K562 (cell line): ENCODE data around the gene THADA. TPM values are rescaled to one million over a fixed set of nuclear protein-coding genes. Genes with fewer than 3 reads are reported as not detected.

Experiments
- CEBPB ChIP-seq: fragments of 450-650 bp; IDR thresholded peaks from 2 replicates; pipeline ENCODE4 v1.6.1; 2016; ENCODE audit warnings: missing genetic modification characterization, missing compliant biosample characterization
- DMBX1 ChIP-seq: fragments of 250-450 bp; sonication (Bioruptor Pico); IDR thresholded peaks from 2 replicates; pipeline ENCODE4 v1.8.0; 2022; ENCODE audit warnings: inconsistent platforms, mild to moderate bottlenecking, moderate library complexity, borderline replicate concordance
- FOXO4 ChIP-seq: fragments of 450-650 bp; formaldehyde crosslinking; IDR thresholded peaks from 2 replicates; pipeline ENCODE4 v1.4.0; 2020; ENCODE audit warnings: mild to moderate bottlenecking, moderate library complexity
- GABPB2 ChIP-seq: fragments of 250-450 bp; sonication (Bioruptor Pico); conservative IDR thresholded peaks from 2 replicates; pipeline ENCODE4 v1.5.1; 2021; ENCODE audit warnings: mild to moderate bottlenecking
- GTF2B ChIP-seq: IDR thresholded peaks from 2 replicates; pipeline ENCODE4 v1.6.1; 2011; ENCODE audit not compliant: insufficient read length; ENCODE audit errors: extremely low read depth
- HDAC1 ChIP-seq, 2 experiments: fragments of 450-650 bp; IDR thresholded peaks; 2 replicates each; pipeline ENCODE4 v1.6.1; 2016 to 2017; ENCODE audit warnings: inconsistent platforms in 1 of 2, mild to moderate bottlenecking in 1 of 2, moderate library complexity in 1 of 2
- HDGF ChIP-seq: fragments of 450-650 bp; IDR thresholded peaks from 2 replicates; pipeline ENCODE4 v1.6.1; 2016
- NR3C1 ChIP-seq: sonication (generic); formaldehyde crosslinking; IDR thresholded peaks from 2 replicates; pipeline ENCODE4 v1.8.1; 2022; ENCODE audit warnings: missing genetic modification reagents
- RBFOX2 ChIP-seq: fragments of 200-400 bp; formaldehyde crosslinking; IDR thresholded peaks from 2 replicates; pipeline ENCODE4 v1.6.1; 2017; ENCODE audit warnings: low read depth, mild to moderate bottlenecking, low read length, moderate library complexity
- RFX5 ChIP-seq: IDR thresholded peaks from 2 replicates; pipeline ENCODE4 v1.6.1; 2011; ENCODE audit warnings: low read depth, mild to moderate bottlenecking, improper control_type of control experiment, low read length
- SPI1 ChIP-seq: IDR thresholded peaks from 2 replicates; pipeline ENCODE4 v1.6.1; 2011; ENCODE audit warnings: low read depth, low read length, control low read depth, borderline replicate concordance
- ZNF436 ChIP-seq: fragments of 250-450, 450-650 bp; sonication (Bioruptor Pico); formaldehyde crosslinking; IDR thresholded peaks from 2 replicates; pipeline ENCODE4 v1.7.0; 2020; ENCODE audit warnings: mild to moderate bottlenecking
- polyA plus RNA-seq, 8 experiments: library from polyadenylated mRNA; depleted of rRNA in 4 of 8; stranded (reverse) in 5 of 8; unstranded in 3 of 8; fragments of >200 nt; fragmentation: Nextera tagmentation in 2 of 8; fragmentation: Illumina TruSeq in 1 of 8; extraction: Ambion mirVana in 2 of 8; extraction: Trizol in 1 of 8; gene quantifications; 2 replicates each; pipeline versions ENCODE4 v1.2.1 to v1.2.3, GENCODE V29; 2011 to 2014; ENCODE audit warnings: inconsistent platforms in 1 of 8, missing spikeins in 1 of 8
- total RNA-seq, 7 experiments: library from RNA; depleted of rRNA in 6 of 7; stranded (reverse); fragments of >200 nt in 6 of 7; fragmentation: Illumina TruSeq in 2 of 7; extraction: Trizol in 2 of 7; gene quantifications; 2 replicates each; pipeline versions ENCODE4 v1.2.1 to v1.2.3, GENCODE V29; 2011 to 2021; ENCODE audit warnings: low replicate concordance in 1 of 7
- TF ChIP-seq, protein P1 (sequence below): IDR thresholded peaks from 2 replicates; pipeline ENCODE4 v1.6.1; 2014; ENCODE audit warnings: antibody characterized with exemption
- TF ChIP-seq, protein P2 (sequence below), 2 experiments: IDR thresholded peaks; 2 replicates each; pipeline ENCODE4 v1.6.1; 2011; ENCODE audit warnings: borderline replicate concordance in 1 of 2, control low read depth in 1 of 2, low read depth in 1 of 2, low read length in 1 of 2, mild to moderate bottlenecking in 1 of 2, mixed read lengths in 1 of 2, moderate library complexity in 1 of 2; ENCODE audit not compliant: insufficient read depth in 1 of 2, insufficient read length in 1 of 2, poor library complexity in 1 of 2, severe bottlenecking in 1 of 2; ENCODE audit errors: extremely low read depth in 1 of 2
- TF ChIP-seq, protein P3 (sequence below): sonication (generic); formaldehyde crosslinking; IDR thresholded peaks from 2 replicates; pipeline ENCODE4 v1.9.0; 2022; ENCODE audit warnings: mild to moderate bottlenecking, missing genetic modification reagents
- TF ChIP-seq, protein P4 (sequence below): sonication (generic); formaldehyde crosslinking; IDR thresholded peaks from 2 replicates; pipeline ENCODE4 v1.4.0; 2020; ENCODE audit warnings: mild to moderate bottlenecking, missing genetic modification reagents
- TF ChIP-seq, protein P5 (sequence below), 2 experiments: fragments of 450-650 bp in 1 of 2; sonication (generic) in 1 of 2; formaldehyde crosslinking in 1 of 2; IDR thresholded peaks in 1 of 2; conservative IDR thresholded peaks in 1 of 2; 2 replicates each; pipeline versions ENCODE4 v1.6.1 to v1.8.1; 2016 to 2023; ENCODE audit warnings: mild to moderate bottlenecking in 2 of 2, moderate library complexity in 2 of 2, inconsistent platforms in 1 of 2, missing genetic modification reagents in 1 of 2

The THADA gene
- total and polyA plus RNA-seq, 9 of the 15 experiments (the other 6 are each of a cell fraction or from before 2014, with no cell fraction given) = 17.8 to 34.7 (median 31.9) TPM

DNA sequence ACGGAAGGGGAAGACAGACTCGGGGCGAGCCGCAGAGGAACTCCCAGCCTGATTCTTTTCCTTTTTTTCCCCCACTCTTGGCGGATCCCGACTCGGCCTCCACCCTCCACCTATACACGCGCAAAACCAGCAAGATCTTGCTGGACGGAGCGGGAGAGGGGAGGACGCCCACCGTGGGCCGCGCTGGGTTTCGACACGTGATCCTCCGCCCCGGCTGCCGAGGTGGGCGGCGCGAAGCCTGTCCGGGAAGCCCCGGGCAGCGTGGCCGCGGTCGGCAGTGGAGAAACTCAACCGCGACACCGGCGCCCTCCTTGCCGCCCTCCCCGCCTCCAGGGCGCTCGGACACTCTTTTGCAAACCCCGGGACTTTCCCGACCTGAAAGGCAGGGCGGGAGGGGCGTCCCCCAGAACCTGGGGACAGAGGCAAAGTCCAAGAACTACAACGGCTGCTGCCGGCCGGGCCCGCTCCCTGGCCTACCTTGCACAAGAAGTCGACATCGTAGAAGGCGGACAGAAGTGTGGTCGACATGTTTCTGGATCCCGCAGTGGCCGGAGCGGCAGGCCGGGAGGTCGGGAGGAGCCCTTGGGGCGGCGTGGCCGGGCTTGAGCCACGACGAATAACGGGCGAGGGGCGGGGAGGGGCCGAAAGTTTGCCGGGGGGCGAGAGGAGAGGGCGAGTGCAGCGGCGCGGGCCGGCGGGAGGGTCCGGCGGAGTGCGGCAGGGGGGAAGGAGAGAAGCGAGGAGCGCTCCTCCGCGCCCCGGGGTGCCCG lies 369.9 kb downstream of the THADA start (continued):
- no peak for TF ChIP-seq GTF2B
- TF ChIP-seq HDGF = no peak
- no peak for TF ChIP-seq RFX5
- no peak for TF ChIP-seq GABPB2 (CRISPR knock-in tag)
- TF ChIP-seq, protein P1, sequence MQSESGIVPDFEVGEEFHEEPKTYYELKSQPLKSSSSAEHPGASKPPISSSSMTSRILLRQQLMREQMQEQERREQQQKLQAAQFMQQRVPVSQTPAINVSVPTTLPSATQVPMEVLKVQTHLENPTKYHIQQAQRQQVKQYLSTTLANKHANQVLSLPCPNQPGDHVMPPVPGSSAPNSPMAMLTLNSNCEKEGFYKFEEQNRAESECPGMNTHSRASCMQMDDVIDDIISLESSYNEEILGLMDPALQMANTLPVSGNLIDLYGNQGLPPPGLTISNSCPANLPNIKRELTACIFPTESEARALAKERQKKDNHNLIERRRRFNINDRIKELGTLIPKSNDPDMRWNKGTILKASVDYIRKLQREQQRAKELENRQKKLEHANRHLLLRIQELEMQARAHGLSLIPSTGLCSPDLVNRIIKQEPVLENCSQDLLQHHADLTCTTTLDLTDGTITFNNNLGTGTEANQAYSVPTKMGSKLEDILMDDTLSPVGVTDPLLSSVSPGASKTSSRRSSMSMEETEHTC = 0 out of 2 replicates have a peak, but pooled peaks have one; percentile 12
- TF ChIP-seq RBFOX2 = peak; percentile 67
- TF ChIP-seq DMBX1 (CRISPR knock-in tag) = no peak
- TF ChIP-seq, protein P2, sequence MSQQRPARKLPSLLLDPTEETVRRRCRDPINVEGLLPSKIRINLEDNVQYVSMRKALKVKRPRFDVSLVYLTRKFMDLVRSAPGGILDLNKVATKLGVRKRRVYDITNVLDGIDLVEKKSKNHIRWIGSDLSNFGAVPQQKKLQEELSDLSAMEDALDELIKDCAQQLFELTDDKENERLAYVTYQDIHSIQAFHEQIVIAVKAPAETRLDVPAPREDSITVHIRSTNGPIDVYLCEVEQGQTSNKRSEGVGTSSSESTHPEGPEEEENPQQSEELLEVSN (IDR thresholded peaks at IDR 0.05; ENCODE audit: borderline replicate concordance in 1 of 2, extremely low read depth in 1 of 2, insufficient read depth in 1 of 2, insufficient read length in 1 of 2, low read depth in 1 of 2, low read length in 1 of 2, poor library complexity in 1 of 2, severe bottlenecking in 1 of 2) = peak; percentile 61 to 89
- peak; percentile 47; the same call in 1 of the 2 replicates for TF ChIP-seq CEBPB (tag)
- TF ChIP-seq SPI1 = peak; percentile 77; the same call in 1 of the 2 replicates
- 0 out of 2 replicates have a peak, but pooled peaks have one; percentile 12 for TF ChIP-seq NR3C1 (CRISPR knock-in tag)
- peak in 1 of 2 experiments; percentile 73; a peak in 2 of 4 replicates for TF ChIP-seq HDAC1 (IDR thresholded peaks at IDR 0.05)
- TF ChIP-seq, protein P3, sequence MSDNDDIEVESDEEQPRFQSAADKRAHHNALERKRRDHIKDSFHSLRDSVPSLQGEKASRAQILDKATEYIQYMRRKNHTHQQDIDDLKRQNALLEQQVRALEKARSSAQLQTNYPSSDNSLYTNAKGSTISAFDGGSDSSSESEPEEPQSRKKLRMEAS (CRISPR knock-in tag) = peak; percentile 30
- TF ChIP-seq ZNF436 = no peak
- TF ChIP-seq, protein P4, sequence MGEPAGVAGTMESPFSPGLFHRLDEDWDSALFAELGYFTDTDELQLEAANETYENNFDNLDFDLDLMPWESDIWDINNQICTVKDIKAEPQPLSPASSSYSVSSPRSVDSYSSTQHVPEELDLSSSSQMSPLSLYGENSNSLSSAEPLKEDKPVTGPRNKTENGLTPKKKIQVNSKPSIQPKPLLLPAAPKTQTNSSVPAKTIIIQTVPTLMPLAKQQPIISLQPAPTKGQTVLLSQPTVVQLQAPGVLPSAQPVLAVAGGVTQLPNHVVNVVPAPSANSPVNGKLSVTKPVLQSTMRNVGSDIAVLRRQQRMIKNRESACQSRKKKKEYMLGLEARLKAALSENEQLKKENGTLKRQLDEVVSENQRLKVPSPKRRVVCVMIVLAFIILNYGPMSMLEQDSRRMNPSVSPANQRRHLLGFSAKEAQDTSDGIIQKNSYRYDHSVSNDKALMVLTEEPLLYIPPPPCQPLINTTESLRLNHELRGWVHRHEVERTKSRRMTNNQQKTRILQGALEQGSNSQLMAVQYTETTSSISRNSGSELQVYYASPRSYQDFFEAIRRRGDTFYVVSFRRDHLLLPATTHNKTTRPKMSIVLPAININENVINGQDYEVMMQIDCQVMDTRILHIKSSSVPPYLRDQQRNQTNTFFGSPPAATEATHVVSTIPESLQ (CRISPR knock-in tag) = peak; percentile 91
- no peak for TF ChIP-seq FOXO4
- TF ChIP-seq, protein P5, sequence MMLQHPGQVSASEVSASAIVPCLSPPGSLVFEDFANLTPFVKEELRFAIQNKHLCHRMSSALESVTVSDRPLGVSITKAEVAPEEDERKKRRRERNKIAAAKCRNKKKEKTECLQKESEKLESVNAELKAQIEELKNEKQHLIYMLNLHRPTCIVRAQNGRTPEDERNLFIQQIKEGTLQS (IDR thresholded peaks at IDR 0.05) = no peak
- TF ChIP-seq, protein P5 (CRISPR knock-in tag; conservative IDR thresholded peaks at IDR 0.05) = no peak
